ENCODE data around the gene CD2AP.

The CD2AP gene

DNA sequence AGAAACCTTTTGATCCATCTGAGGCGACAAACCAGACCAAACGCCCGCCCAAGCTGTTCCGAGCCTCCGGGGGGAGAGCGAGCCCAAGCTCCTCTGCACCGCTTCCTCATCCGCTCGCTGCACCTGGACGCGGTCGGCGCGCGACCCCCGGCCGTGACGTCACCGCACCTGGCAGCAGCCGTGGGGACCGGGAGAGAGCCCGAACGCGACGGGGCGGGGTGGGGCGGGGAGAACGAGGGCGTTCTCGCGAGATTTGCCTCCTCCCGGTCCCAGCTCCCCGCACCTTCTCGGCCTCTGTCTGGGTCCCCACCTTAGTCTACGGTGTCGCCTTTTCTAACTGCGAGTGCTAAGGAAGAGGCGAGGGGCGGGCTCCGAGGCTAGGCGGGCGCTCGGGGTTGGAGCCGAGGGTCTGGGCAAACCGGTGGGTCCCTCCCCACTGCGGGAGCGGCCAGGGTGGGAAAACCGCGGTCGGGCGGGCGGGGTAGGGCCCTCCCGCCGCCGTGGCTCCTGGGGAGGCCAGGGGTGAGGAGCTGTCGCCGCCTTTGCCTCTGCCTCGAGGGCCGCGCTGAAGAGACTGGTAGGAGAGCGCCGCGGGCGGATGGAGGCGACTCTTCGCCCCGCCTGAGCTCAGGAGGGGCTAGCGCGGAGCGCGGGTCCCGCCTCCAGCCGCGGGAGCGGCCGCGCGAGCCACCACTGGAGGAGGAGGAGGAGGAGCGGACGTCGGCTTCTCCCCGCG, at the start of gene CD2AP:
Gene CD2AP, plus strand, starts transcription at position 293 of the 736 bp plus-strand sequence. CDS start 456 bp downstream, outside the sequence.
- H3K4me3 ChIP-seq (ENCODE audit: low read depth, low read length) = peak within 1 kb of the TSS; percentile 94
- H3K36me3 ChIP-seq (ENCODE audit: insufficient read depth, low read length) = no peaks in the 10 kb centered on the region
- H3K4me1 ChIP-seq (ENCODE audit: control insufficient read depth, insufficient read depth, low read length, unreplicated experiment) = peaks cover 14% of the 10 kb centered on the region
- peak within 1 kb of the TSS; percentile 94 for H2AFZ ChIP-seq (ENCODE audit: low read length, unreplicated experiment)
- peak within 1 kb of the TSS; percentile 85 for H3K27ac ChIP-seq (ENCODE audit: low read depth, low read length)
- peaks cover 45% of the 10 kb centered on the region for H3K79me2 ChIP-seq (ENCODE audit: control insufficient read depth, insufficient read depth, low read length, unreplicated experiment)
- H3K27me3 ChIP-seq (ENCODE audit: insufficient read depth, low read length) = no peaks in the 10 kb centered on the region

DNA sequence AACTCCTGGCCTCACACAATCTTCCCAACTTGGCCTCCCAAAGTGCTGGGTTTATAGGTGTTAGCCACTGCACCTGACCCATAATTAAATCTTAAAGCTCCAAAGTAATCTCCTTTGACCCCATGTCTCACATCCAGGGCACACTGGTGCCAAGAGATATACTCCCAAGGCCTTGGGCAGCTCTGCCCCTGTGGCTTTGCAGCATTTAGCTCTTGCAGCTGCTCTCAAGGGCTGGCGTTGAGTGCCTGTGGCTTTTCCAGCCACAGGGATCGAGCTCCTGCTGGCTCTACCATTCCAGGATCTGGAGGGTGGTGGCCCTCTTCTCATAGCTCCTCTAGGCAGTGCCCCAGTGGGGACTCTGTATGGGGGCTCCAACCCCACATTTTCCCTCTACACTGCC, 49.3 kb upstream of the CD2AP start:
- Histone ChIP-seq H3K4me3 (ENCODE audit: low read depth, low read length) (no peak overlapping the region), H3K79me2 (ENCODE audit: control insufficient read depth, insufficient read depth, low read length, unreplicated experiment) (no peaks in the 10 kb centered on the region), H3K4me1 (ENCODE audit: control insufficient read depth, insufficient read depth, low read length, unreplicated experiment) (no peaks in the 10 kb centered on the region), H2AFZ (ENCODE audit: low read length, unreplicated experiment) (no peak overlapping the region), H3K27ac (ENCODE audit: low read depth, low read length) (no peak overlapping the region), H3K36me3 (ENCODE audit: insufficient read depth, low read length) (no peaks in the 10 kb centered on the region), H3K27me3 (ENCODE audit: insufficient read depth, low read length) (no peaks in the 10 kb centered on the region)

GRCh38 chr6:47428746-47429664, 48.6 kb upstream of the CD2AP start:
- no peaks in the 10 kb centered on the region for H3K4me1 ChIP-seq (ENCODE audit: control insufficient read depth, insufficient read depth, low read length, unreplicated experiment)
- H3K4me3 ChIP-seq (ENCODE audit: low read depth, low read length) = no peak overlapping the region
- no peaks in the 10 kb centered on the region for H3K79me2 ChIP-seq (ENCODE audit: control insufficient read depth, insufficient read depth, low read length, unreplicated experiment)
- no peaks in the 10 kb centered on the region for H3K27me3 ChIP-seq (ENCODE audit: insufficient read depth, low read length)
- no peak overlapping the region for H2AFZ ChIP-seq (ENCODE audit: low read length, unreplicated experiment)
- no peak overlapping the region for H3K27ac ChIP-seq (ENCODE audit: low read depth, low read length)
- no peaks in the 10 kb centered on the region for H3K36me3 ChIP-seq (ENCODE audit: insufficient read depth, low read length)

- Histone ChIP-seq H3K4me1 (ENCODE audit: control insufficient read depth, insufficient read depth, low read length, unreplicated experiment) (no peaks in the 10 kb centered on the region), H3K27ac (ENCODE audit: low read depth, low read length) (no peak overlapping the region), H3K27me3 (ENCODE audit: insufficient read depth, low read length) (peaks cover 3% of the 10 kb centered on the region; the same call in 1 of the 2 replicates), H3K79me2 (ENCODE audit: control insufficient read depth, insufficient read depth, low read length, unreplicated experiment) (no peaks in the 10 kb centered on the region), H3K36me3 (ENCODE audit: insufficient read depth, low read length) (no peaks in the 10 kb centered on the region), H2AFZ (ENCODE audit: low read length, unreplicated experiment) (no peak overlapping the region), H3K4me3 (ENCODE audit: low read depth, low read length) (no peak overlapping the region)
Observed at GRCh38 chr6:47434372-47435253, 43.0 kb upstream of the CD2AP start.

DNA sequence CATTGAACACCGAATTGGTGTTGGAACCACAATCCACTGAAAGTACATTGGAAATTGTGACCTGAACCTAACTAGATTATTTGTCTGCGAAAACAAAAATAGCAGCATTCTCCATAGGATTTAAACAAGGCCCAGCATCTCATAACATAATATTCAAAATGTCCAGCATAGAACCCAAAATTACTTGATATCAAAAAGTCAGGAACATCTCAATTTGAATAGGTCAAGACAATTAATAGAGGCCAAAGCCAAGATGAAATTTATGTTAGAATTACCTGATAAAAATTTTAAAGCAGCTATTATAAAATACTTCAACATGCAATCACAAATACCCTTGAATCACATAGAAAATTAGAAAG, 42.4 kb upstream of the CD2AP start:
- Histone ChIP-seq H3K36me3 (ENCODE audit: insufficient read depth, low read length) (no peaks in the 10 kb centered on the region), H2AFZ (ENCODE audit: low read length, unreplicated experiment) (no peak overlapping the region), H3K4me1 (ENCODE audit: control insufficient read depth, insufficient read depth, low read length, unreplicated experiment) (no peaks in the 10 kb centered on the region), H3K4me3 (ENCODE audit: low read depth, low read length) (no peak overlapping the region), H3K79me2 (ENCODE audit: control insufficient read depth, insufficient read depth, low read length, unreplicated experiment) (no peaks in the 10 kb centered on the region), H3K27ac (ENCODE audit: low read depth, low read length) (no peak overlapping the region), H3K27me3 (ENCODE audit: insufficient read depth, low read length) (peaks cover 3% of the 10 kb centered on the region; the same call in 1 of the 2 replicates)

- no peaks in the 10 kb centered on the region for H3K36me3 ChIP-seq (ENCODE audit: insufficient read depth, low read length)
- H2AFZ ChIP-seq (ENCODE audit: low read length, unreplicated experiment) = no peak overlapping the region
- peaks cover 3% of the 10 kb centered on the region; the same call in 1 of the 2 replicates for H3K27me3 ChIP-seq (ENCODE audit: insufficient read depth, low read length)
- no peak overlapping the region for H3K4me3 ChIP-seq (ENCODE audit: low read depth, low read length)
- H3K4me1 ChIP-seq (ENCODE audit: control insufficient read depth, insufficient read depth, low read length, unreplicated experiment) = no peaks in the 10 kb centered on the region
- H3K27ac ChIP-seq (ENCODE audit: low read depth, low read length) = no peak overlapping the region
- H3K79me2 ChIP-seq (ENCODE audit: control insufficient read depth, insufficient read depth, low read length, unreplicated experiment) = no peaks in the 10 kb centered on the region
Observed at GRCh38 chr6:47437592-47437991, 40.0 kb upstream of the CD2AP start.

- no peak overlapping the region for H2AFZ ChIP-seq (ENCODE audit: low read length, unreplicated experiment)
- no peaks in the 10 kb centered on the region for H3K36me3 ChIP-seq (ENCODE audit: insufficient read depth, low read length)
- H3K27ac ChIP-seq (ENCODE audit: low read depth, low read length) = no peak overlapping the region
- H3K4me1 ChIP-seq (ENCODE audit: control insufficient read depth, insufficient read depth, low read length, unreplicated experiment) = no peaks in the 10 kb centered on the region
- no peaks in the 10 kb centered on the region for H3K79me2 ChIP-seq (ENCODE audit: control insufficient read depth, insufficient read depth, low read length, unreplicated experiment)
- H3K4me3 ChIP-seq (ENCODE audit: low read depth, low read length) = no peak overlapping the region
- peaks cover 3% of the 10 kb centered on the region; the same call in 1 of the 2 replicates for H3K27me3 ChIP-seq (ENCODE audit: insufficient read depth, low read length)
Observed at GRCh38 chr6:47438481-47439347, 38.9 kb upstream of the CD2AP start.

DNA sequence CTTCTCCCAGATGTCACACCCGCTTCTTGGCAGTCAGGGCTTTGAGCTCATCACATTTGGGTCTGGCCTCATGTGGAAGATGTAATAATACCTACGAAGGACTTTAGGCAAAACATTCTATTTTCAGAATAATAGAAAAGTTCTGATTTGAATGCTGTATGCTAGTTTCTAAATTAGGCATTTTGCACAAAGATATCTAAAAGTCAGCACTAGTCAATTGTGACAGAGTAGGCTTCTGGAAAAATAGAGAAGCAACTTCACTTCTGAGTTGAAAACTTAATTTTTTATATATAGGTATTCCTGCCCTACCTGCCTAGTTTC, 38.3 kb upstream of the CD2AP start:
- no peak overlapping the region for H3K4me3 ChIP-seq (ENCODE audit: low read depth, low read length)
- peaks cover 3% of the 10 kb centered on the region; the same call in 1 of the 2 replicates for H3K27me3 ChIP-seq (ENCODE audit: insufficient read depth, low read length)
- no peak overlapping the region for H2AFZ ChIP-seq (ENCODE audit: low read length, unreplicated experiment)
- H3K79me2 ChIP-seq (ENCODE audit: control insufficient read depth, insufficient read depth, low read length, unreplicated experiment) = no peaks in the 10 kb centered on the region
- no peaks in the 10 kb centered on the region for H3K36me3 ChIP-seq (ENCODE audit: insufficient read depth, low read length)
- no peak overlapping the region for H3K27ac ChIP-seq (ENCODE audit: low read depth, low read length)
- H3K4me1 ChIP-seq (ENCODE audit: control insufficient read depth, insufficient read depth, low read length, unreplicated experiment) = no peaks in the 10 kb centered on the region

GRCh38 chr6:47440719-47441118, 36.9 kb upstream of the CD2AP start:
- Histone ChIP-seq H3K27ac (ENCODE audit: low read depth, low read length) (no peak overlapping the region), H3K4me3 (ENCODE audit: low read depth, low read length) (no peak overlapping the region), H3K27me3 (ENCODE audit: insufficient read depth, low read length) (peaks cover 3% of the 10 kb centered on the region; the same call in 1 of the 2 replicates), H2AFZ (ENCODE audit: low read length, unreplicated experiment) (no peak overlapping the region), H3K79me2 (ENCODE audit: control insufficient read depth, insufficient read depth, low read length, unreplicated experiment) (no peaks in the 10 kb centered on the region), H3K36me3 (ENCODE audit: insufficient read depth, low read length) (no peaks in the 10 kb centered on the region), H3K4me1 (ENCODE audit: control insufficient read depth, insufficient read depth, low read length, unreplicated experiment) (no peaks in the 10 kb centered on the region)
